Mucosa of stomach (tissue), 1 donor: ENCODE results near the gene SPTBN4.

Source experiments
- H3K27me3 ChIP-seq: one replicate; pipeline ENCODE4 v1.7.0; 2013; ENCODE audit warnings: mild to moderate bottlenecking, low read length; ENCODE audit not compliant: control insufficient read depth, insufficient read depth
- H3K36me3 ChIP-seq: one replicate; pipeline ENCODE4 v1.7.0; 2013; ENCODE audit warnings: low read length; ENCODE audit not compliant: control insufficient read depth, insufficient read depth
- H3K4me1 ChIP-seq: one replicate; pipeline ENCODE4 v1.7.0; 2013; ENCODE audit warnings: mild to moderate bottlenecking, low read length; ENCODE audit not compliant: control insufficient read depth, insufficient read depth
- H3K4me3 ChIP-seq: one replicate; pipeline ENCODE4 v1.7.0; 2013; ENCODE audit warnings: low read length
- H3K9ac ChIP-seq: one replicate; pipeline ENCODE4 v1.7.0; 2013; ENCODE audit warnings: mild to moderate bottlenecking, low read length, moderate library complexity
- H3K9me3 ChIP-seq: one replicate; pipeline ENCODE4 v1.7.0; 2013; ENCODE audit warnings: mild to moderate bottlenecking, low read length, moderate library complexity; ENCODE audit not compliant: control insufficient read depth
- donor health status: Pancreatic carcinoma.

The SPTBN4 gene

GRCh38 chr19:40594255-40594654 lies 127.5 kb downstream of the SPTBN4 start:
- Histone ChIP-seq H3K36me3 (no peaks in the 10 kb centered on the region), H3K27me3 (peaks cover 38% of the 10 kb centered on the region), H3K9me3 (no peaks in the 10 kb centered on the region), H3K9ac (no peak overlapping the region), H3K4me3 (no peak overlapping the region), H3K4me1 (peaks cover 13% of the 10 kb centered on the region)

GRCh38 chr19:40594657-40595091 lies 127.9 kb downstream of the SPTBN4 start:
- Histone ChIP-seq H3K4me3 (no peak overlapping the region), H3K4me1 (peaks cover 13% of the 10 kb centered on the region), H3K9ac (no peak overlapping the region), H3K36me3 (no peaks in the 10 kb centered on the region), H3K27me3 (peaks cover 42% of the 10 kb centered on the region), H3K9me3 (no peaks in the 10 kb centered on the region)

- Histone ChIP-seq H3K9ac (no peak overlapping the region), H3K9me3 (no peaks in the 10 kb centered on the region), H3K36me3 (no peaks in the 10 kb centered on the region), H3K27me3 (peaks cover 60% of the 10 kb centered on the region), H3K4me3 (no peak overlapping the region), H3K4me1 (peaks cover 26% of the 10 kb centered on the region)
Observed at GRCh38 chr19:40596608-40597328, 130.0 kb downstream of the SPTBN4 start.

GRCh38 chr19:40597329-40597838 lies 130.6 kb downstream of the SPTBN4 start:
- no peaks in the 10 kb centered on the region for H3K36me3 ChIP-seq
- H3K9me3 ChIP-seq, result no peaks in the 10 kb centered on the region
- H3K4me3 ChIP-seq, result no peak overlapping the region
- peaks cover 61% of the 10 kb centered on the region for H3K27me3 ChIP-seq
- peaks cover 32% of the 10 kb centered on the region for H3K4me1 ChIP-seq
- H3K9ac ChIP-seq, result no peak overlapping the region

- Histone ChIP-seq H3K4me1 (peaks cover 41% of the 10 kb centered on the region), H3K27me3 (peaks cover 61% of the 10 kb centered on the region), H3K4me3 (no peak overlapping the region), H3K36me3 (no peaks in the 10 kb centered on the region), H3K9ac (no peak overlapping the region), H3K9me3 (no peaks in the 10 kb centered on the region)
Observed at GRCh38 chr19:40598121-40598917, 131.5 kb downstream of the SPTBN4 start.

GRCh38 chr19:40598918-40599307 lies 132.1 kb downstream of the SPTBN4 start:
- H3K4me1 ChIP-seq, result peaks cover 46% of the 10 kb centered on the region
- H3K27me3 ChIP-seq, result peaks cover 61% of the 10 kb centered on the region
- no peak overlapping the region for H3K4me3 ChIP-seq
- no peak overlapping the region for H3K9ac ChIP-seq
- no peaks in the 10 kb centered on the region for H3K9me3 ChIP-seq
- H3K36me3 ChIP-seq, result no peaks in the 10 kb centered on the region

- Histone ChIP-seq H3K9me3 (no peaks in the 10 kb centered on the region), H3K9ac (no peak overlapping the region), H3K4me3 (no peak overlapping the region), H3K4me1 (peaks cover 50% of the 10 kb centered on the region), H3K27me3 (peaks cover 60% of the 10 kb centered on the region), H3K36me3 (no peaks in the 10 kb centered on the region)
Observed at GRCh38 chr19:40599331-40599901, 132.6 kb downstream of the SPTBN4 start.

- H3K27me3 ChIP-seq, result peaks cover 54% of the 10 kb centered on the region
- H3K9me3 ChIP-seq, result no peaks in the 10 kb centered on the region
- H3K4me1 ChIP-seq, result peaks cover 52% of the 10 kb centered on the region
- H3K36me3 ChIP-seq, result no peaks in the 10 kb centered on the region
- peak overlapping the region; percentile 12 for H3K9ac ChIP-seq
- H3K4me3 ChIP-seq, result no peak overlapping the region
Observed at GRCh38 chr19:40599902-40600569, 133.2 kb downstream of the SPTBN4 start.

- Histone ChIP-seq H3K27me3 (peaks cover 50% of the 10 kb centered on the region), H3K4me1 (peaks cover 54% of the 10 kb centered on the region), H3K9me3 (no peaks in the 10 kb centered on the region), H3K36me3 (no peaks in the 10 kb centered on the region), H3K4me3 (no peak overlapping the region), H3K9ac (peak overlapping the region; percentile 12)
Observed at GRCh38 chr19:40600570-40601133, 133.9 kb downstream of the SPTBN4 start.

- Histone ChIP-seq H3K36me3 (no peaks in the 10 kb centered on the region), H3K4me3 (peak within 1 kb of the TSS; percentile 6), H3K4me1 (peaks cover 60% of the 10 kb centered on the region), H3K9ac (peak within 1 kb of the TSS; percentile 75), H3K27me3 (peaks cover 47% of the 10 kb centered on the region), H3K9me3 (no peaks in the 10 kb centered on the region)
Observed at GRCh38 chr19:40601134-40601974, 134.6 kb downstream of the SPTBN4 start, which contains the start of gene LTBP4. LTBP4 (plus strand) TSS chr19:40601369; CDS start chr19:40601388, 19 bp downstream.

GRCh38 chr19:40603071-40603388 lies 136.2 kb downstream of the SPTBN4 start:
- peaks cover 68% of the 10 kb centered on the region for H3K4me1 ChIP-seq
- H3K9ac ChIP-seq, result peak overlapping the region; percentile 56
- peaks cover 35% of the 10 kb centered on the region for H3K27me3 ChIP-seq
- H3K4me3 ChIP-seq, result no peak overlapping the region
- H3K9me3 ChIP-seq, result no peaks in the 10 kb centered on the region
- no peaks in the 10 kb centered on the region for H3K36me3 ChIP-seq
